ENCODE results near the gene PLAU.

The PLAU gene

GRCh38 chr10:73875139-73875475 is 35.8 kb upstream of the PLAU start:
- H3K36me3 ChIP-seq (replicated peaks), result peaks cover 5% of the 10 kb centered on the region
- no peak overlapping the region for H3K27ac ChIP-seq
- peak overlapping the region; percentile 60 for H3K4me3 ChIP-seq (ENCODE audit: low read depth, low read length)
- no peaks in the 10 kb centered on the region for H3K27me3 ChIP-seq (replicated peaks)
- no peak for DNase-seq
- TF ChIP-seq, protein P1, sequence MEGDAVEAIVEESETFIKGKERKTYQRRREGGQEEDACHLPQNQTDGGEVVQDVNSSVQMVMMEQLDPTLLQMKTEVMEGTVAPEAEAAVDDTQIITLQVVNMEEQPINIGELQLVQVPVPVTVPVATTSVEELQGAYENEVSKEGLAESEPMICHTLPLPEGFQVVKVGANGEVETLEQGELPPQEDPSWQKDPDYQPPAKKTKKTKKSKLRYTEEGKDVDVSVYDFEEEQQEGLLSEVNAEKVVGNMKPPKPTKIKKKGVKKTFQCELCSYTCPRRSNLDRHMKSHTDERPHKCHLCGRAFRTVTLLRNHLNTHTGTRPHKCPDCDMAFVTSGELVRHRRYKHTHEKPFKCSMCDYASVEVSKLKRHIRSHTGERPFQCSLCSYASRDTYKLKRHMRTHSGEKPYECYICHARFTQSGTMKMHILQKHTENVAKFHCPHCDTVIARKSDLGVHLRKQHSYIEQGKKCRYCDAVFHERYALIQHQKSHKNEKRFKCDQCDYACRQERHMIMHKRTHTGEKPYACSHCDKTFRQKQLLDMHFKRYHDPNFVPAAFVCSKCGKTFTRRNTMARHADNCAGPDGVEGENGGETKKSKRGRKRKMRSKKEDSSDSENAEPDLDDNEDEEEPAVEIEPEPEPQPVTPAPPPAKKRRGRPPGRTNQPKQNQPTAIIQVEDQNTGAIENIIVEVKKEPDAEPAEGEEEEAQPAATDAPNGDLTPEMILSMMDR (IDR thresholded peaks at IDR 0.05; ENCODE audit: low read depth, low read length, missing control alignments), result no peak
- in situ Hi-C loops (cut with HindIII; ENCODE audit: low pct_ligation_motif_present, low sequenced_read_pairs), result no loop called here

GRCh38 chr10:73876157-73876556 is 34.8 kb upstream of the PLAU start:
- no peak for DNase-seq
- in situ Hi-C loops (cut with HindIII; ENCODE audit: low pct_ligation_motif_present, low sequenced_read_pairs), result no loop called here

DNA sequence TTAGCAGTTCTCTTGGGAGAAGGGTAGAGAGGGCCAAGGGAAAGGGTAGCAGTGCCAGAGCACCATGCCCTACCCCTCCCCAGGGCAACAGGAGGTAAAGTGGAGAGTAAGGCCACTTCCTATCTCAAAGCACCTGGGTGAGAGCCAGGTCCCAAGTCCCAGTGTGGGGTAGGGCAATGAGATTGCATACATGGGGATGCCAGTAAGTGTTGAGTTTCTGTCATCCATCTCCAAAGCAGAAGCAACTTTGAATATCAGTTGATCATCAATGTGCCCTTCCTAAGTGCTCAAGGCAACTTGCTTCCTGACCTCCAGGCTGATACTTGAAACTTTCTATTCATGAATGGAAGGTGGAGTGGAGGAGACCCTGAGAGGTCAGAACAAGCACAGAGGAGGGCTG is 34.4 kb upstream of the PLAU start:
- no peak for DNase-seq
- Histone ChIP-seq H3K4me3 (ENCODE audit: low read depth, low read length) (no peak overlapping the region), H3K27ac (no peak overlapping the region), H3K36me3 (replicated peaks) (peaks cover 2% of the 10 kb centered on the region), H3K27me3 (replicated peaks) (no peaks in the 10 kb centered on the region)
- TF ChIP-seq, protein P1 (IDR thresholded peaks at IDR 0.05; ENCODE audit: low read depth, low read length, missing control alignments), result no peak
- in situ Hi-C loops (cut with HindIII; ENCODE audit: low pct_ligation_motif_present, low sequenced_read_pairs), result no loop called here

More at GRCh38 chr10:73876157-73876556, 34.8 kb upstream of the PLAU start:
- TF ChIP-seq, protein P1 (IDR thresholded peaks at IDR 0.05; ENCODE audit: low read depth, low read length, missing control alignments), result no peak
- H3K27me3 ChIP-seq (replicated peaks), result no peaks in the 10 kb centered on the region
- no peak overlapping the region for H3K27ac ChIP-seq
- peaks cover 3% of the 10 kb centered on the region for H3K36me3 ChIP-seq (replicated peaks)
- no peak overlapping the region for H3K4me3 ChIP-seq (ENCODE audit: low read depth, low read length)

GRCh38 chr10:73876971-73877370 is 34.0 kb upstream of the PLAU start:
- H3K27me3 ChIP-seq (replicated peaks), result no peaks in the 10 kb centered on the region
- TF ChIP-seq, protein P1 (IDR thresholded peaks at IDR 0.05; ENCODE audit: low read depth, low read length, missing control alignments), result no peak
- peak; percentile 14 for DNase-seq
- no peak overlapping the region for H3K4me3 ChIP-seq (ENCODE audit: low read depth, low read length)
- H3K27ac ChIP-seq, result no peak overlapping the region
- in situ Hi-C loops (cut with HindIII; ENCODE audit: low pct_ligation_motif_present, low sequenced_read_pairs), result no loop called here
- H3K36me3 ChIP-seq (replicated peaks), result no peaks in the 10 kb centered on the region

DNA sequence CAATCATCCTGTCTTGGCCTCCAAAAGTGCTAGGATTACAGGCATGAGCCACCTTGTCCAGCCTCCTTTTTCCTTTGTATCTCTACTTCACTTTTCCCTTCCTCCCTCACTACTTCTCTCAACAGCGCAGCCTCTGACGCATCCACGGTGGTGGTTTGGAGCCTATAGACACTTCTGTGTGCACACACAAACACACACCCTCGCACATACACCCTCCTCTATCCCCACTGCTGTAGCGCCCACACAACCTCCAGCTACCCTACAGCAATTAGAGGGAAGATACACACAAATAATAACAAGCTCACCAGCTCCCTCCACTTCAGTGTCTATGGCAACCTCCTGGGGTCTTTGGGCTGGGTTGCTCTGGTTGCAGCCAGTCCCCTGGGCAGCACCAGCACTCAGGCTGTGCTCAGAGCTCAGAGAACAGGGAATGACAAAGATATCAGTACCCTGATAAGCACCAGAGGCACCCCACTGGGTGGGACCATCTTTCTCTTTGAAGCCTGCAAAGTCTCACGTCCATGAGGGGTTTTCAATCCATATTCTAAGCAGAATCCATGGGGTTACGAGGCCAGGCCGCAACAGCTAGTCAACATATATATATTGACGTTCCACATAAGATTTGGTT is 33.3 kb upstream of the PLAU start:
- no peak for DNase-seq
- H3K36me3 ChIP-seq (replicated peaks), result no peaks in the 10 kb centered on the region

More for the DNA sequence above, 33.3 kb upstream of the PLAU start:
- H3K27ac ChIP-seq, result no peak overlapping the region
- no peak overlapping the region for H3K4me3 ChIP-seq (ENCODE audit: low read depth, low read length)
- no peaks in the 10 kb centered on the region for H3K27me3 ChIP-seq (replicated peaks)
- in situ Hi-C loops (cut with HindIII; ENCODE audit: low pct_ligation_motif_present, low sequenced_read_pairs), result no loop called here
- TF ChIP-seq, protein P1 (IDR thresholded peaks at IDR 0.05; ENCODE audit: low read depth, low read length, missing control alignments), result no peak
